Retina (tissue), 1 donor: ENCODE data around the gene HLCS.

Experiments used
- DNase-seq: peaks from one replicate; pipeline ENCODE4 v3.0.0-alpha.2; 2016

HLCS gene

GRCh38 chr21:36879827-36880226, 86.6 kb downstream of the HLCS start:
- DNase-seq, result no peak

- DNase-seq, result no peak
Measured at GRCh38 chr21:36877741-36878140, 88.7 kb downstream of the HLCS start.

- DNase-seq, result no peak
Measured at GRCh38 chr21:36874665-36875064, 91.8 kb downstream of the HLCS start.

GRCh38 chr21:36873513-36873912, 93.0 kb downstream of the HLCS start:
- DNase-seq, result no peak

GRCh38 chr21:36867291-36867905, 99.1 kb downstream of the HLCS start:
- peak; percentile 37 for DNase-seq

GRCh38 chr21:36866419-36866818, 100.0 kb downstream of the HLCS start:
- DNase-seq, result no peak

GRCh38 chr21:36864974-36865373, 101.5 kb downstream of the HLCS start:
- DNase-seq, result no peak

- DNase-seq, result no peak
Measured at GRCh38 chr21:36863260-36863659, 103.2 kb downstream of the HLCS start.

GRCh38 chr21:36861595-36862323, 104.7 kb downstream of the HLCS start:
- DNase-seq, result no peak

- no peak for DNase-seq
Measured at GRCh38 chr21:36860736-36861594, 105.5 kb downstream of the HLCS start.

GRCh38 chr21:36859744-36860501, 106.5 kb downstream of the HLCS start:
- DNase-seq, result no peak

GRCh38 chr21:36858320-36858957, 108.0 kb downstream of the HLCS start:
- DNase-seq, result no peak

GRCh38 chr21:36856643-36857042, 109.8 kb downstream of the HLCS start:
- DNase-seq, result no peak

GRCh38 chr21:36854391-36854790, 112.1 kb downstream of the HLCS start:
- peak; percentile 53 for DNase-seq

GRCh38 chr21:36852864-36853263, 113.6 kb downstream of the HLCS start:
- no peak for DNase-seq

GRCh38 chr21:36852293-36852692, 114.2 kb downstream of the HLCS start:
- no peak for DNase-seq

- no peak for DNase-seq
Measured at GRCh38 chr21:36851121-36851520, 115.3 kb downstream of the HLCS start.

- DNase-seq, result no peak
Measured at GRCh38 chr21:36850372-36850771, 116.1 kb downstream of the HLCS start.

GRCh38 chr21:36849461-36850105, 116.9 kb downstream of the HLCS start:
- no peak for DNase-seq

GRCh38 chr21:36848730-36849274, 117.7 kb downstream of the HLCS start:
- no peak for DNase-seq

GRCh38 chr21:36847189-36847588, 119.3 kb downstream of the HLCS start:
- DNase-seq, result no peak

GRCh38 chr21:36846631-36847030, 119.8 kb downstream of the HLCS start:
- no peak for DNase-seq
